Mesenchymal stem cell (in vitro differentiated cells and primary cell): ENCODE data around the gene ROBO1.
A peak's percentile ranks its signal among the peaks of the same experiment; 100 is the strongest.

Experiments
- DNase-seq: peaks from one replicate; pipeline ENCODE4 v3.0.0-alpha.2; 2013
- H2AFZ ChIP-seq: one replicate; pipeline ENCODE4 v1.6.1; 2013; ENCODE audit warnings: low read depth, mild to moderate bottlenecking, control low read depth, inconsistent platforms, low read length, moderate library complexity
- H2AK5ac ChIP-seq: 2 replicates; pipeline ENCODE4 v1.6.1; 2013; ENCODE audit warnings: low read length, moderate library complexity, mild to moderate bottlenecking, inconsistent platforms; ENCODE audit not compliant: severe bottlenecking
- H2BK120ac ChIP-seq: one replicate; pipeline ENCODE4 v1.6.1; 2013; ENCODE audit warnings: low read depth, mild to moderate bottlenecking, inconsistent platforms, low read length, moderate library complexity
- H2BK12ac ChIP-seq, 2 experiments: one replicate each; pipeline ENCODE4 v1.6.1; 2013; ENCODE audit warnings: inconsistent platforms in 2 of 2, low read length in 2 of 2, mild to moderate bottlenecking in 2 of 2, moderate library complexity in 2 of 2, control low read depth in 1 of 2
- H2BK15ac ChIP-seq: one replicate; pipeline ENCODE4 v1.6.1; 2013; ENCODE audit warnings: mild to moderate bottlenecking, low read depth, inconsistent platforms; ENCODE audit not compliant: poor library complexity, severe bottlenecking
- H2BK5ac ChIP-seq: 2 replicates; pipeline ENCODE4 v1.6.1; 2013; ENCODE audit warnings: low read depth, mild to moderate bottlenecking, low read length, control low read depth, inconsistent platforms; ENCODE audit not compliant: poor library complexity, severe bottlenecking
- H3K14ac ChIP-seq, 2 experiments: one replicate each; pipeline ENCODE4 v1.6.1; 2013; ENCODE audit warnings: inconsistent platforms in 2 of 2, low read length in 2 of 2, control low read depth in 1 of 2, mild to moderate bottlenecking in 1 of 2, moderate library complexity in 1 of 2
- H3K18ac ChIP-seq, 2 experiments: one replicate each; pipeline ENCODE4 v1.6.1; 2013; ENCODE audit warnings: inconsistent platforms in 2 of 2, low read length in 2 of 2, control low read depth in 1 of 2, low read depth in 1 of 2, mild to moderate bottlenecking in 1 of 2
- H3K23ac ChIP-seq, 2 experiments: one replicate each; pipeline ENCODE4 v1.6.1; 2013; ENCODE audit warnings: inconsistent platforms in 2 of 2, low read length in 2 of 2, mild to moderate bottlenecking in 2 of 2, moderate library complexity in 2 of 2, control low read depth in 1 of 2
- H3K27ac ChIP-seq: 2 replicates; pipeline ENCODE4 v1.5.1; 2013; ENCODE audit warnings: mild to moderate bottlenecking, moderate library complexity, low read length, control low read depth, inconsistent platforms; ENCODE audit not compliant: poor library complexity, severe bottlenecking
- H3K27me3 ChIP-seq, 2 experiments: 2 replicates each; pipeline versions ENCODE4 v1.6.1 to v1.7.0; 2013; ENCODE audit warnings: low read length in 2 of 2, mild to moderate bottlenecking in 2 of 2, moderate library complexity in 2 of 2, control low read depth in 1 of 2, inconsistent platforms in 1 of 2; ENCODE audit not compliant: control insufficient read depth in 1 of 2, insufficient read depth in 1 of 2
- H3K36me3 ChIP-seq, 2 experiments: 2 replicates each; pipeline versions ENCODE4 v1.6.1 to v1.7.0; 2013; ENCODE audit warnings: low read length in 2 of 2, control low read depth in 1 of 2, inconsistent platforms in 1 of 2, low read depth in 1 of 2, mild to moderate bottlenecking in 1 of 2; ENCODE audit not compliant: insufficient read depth in 2 of 2, control insufficient read depth in 1 of 2
- H3K4ac ChIP-seq, 2 experiments: one replicate each; pipeline ENCODE4 v1.6.1; 2013; ENCODE audit warnings: inconsistent platforms in 2 of 2, low read length in 2 of 2, mild to moderate bottlenecking in 2 of 2, moderate library complexity in 2 of 2, control low read depth in 1 of 2, low read depth in 1 of 2
- H3K4me1 ChIP-seq: 2 replicates; pipeline ENCODE4 v1.6.1; 2013; ENCODE audit warnings: low read depth, low read length, control low read depth; ENCODE audit not compliant: control insufficient read depth, insufficient read depth
- H3K4me2 ChIP-seq: 2 replicates; pipeline ENCODE4 v1.6.1; 2013; ENCODE audit warnings: low read length, mild to moderate bottlenecking, inconsistent platforms; ENCODE audit not compliant: poor library complexity, severe bottlenecking
- H3K4me3 ChIP-seq, 2 experiments: 2 replicates each; pipeline versions ENCODE4 v1.5.1 to v1.7.0; 2013; ENCODE audit warnings: low read length in 2 of 2, mild to moderate bottlenecking in 2 of 2, control low read depth in 1 of 2, low read depth in 1 of 2; ENCODE audit not compliant: insufficient read depth in 1 of 2
- H3K79me1 ChIP-seq: replicated peaks from 2 replicates; pipeline ENCODE4 v1.6.1; 2013; ENCODE audit warnings: mild to moderate bottlenecking, control low read depth, low read length, inconsistent platforms; ENCODE audit not compliant: poor library complexity, severe bottlenecking
- H3K9ac ChIP-seq: 2 replicates; pipeline ENCODE4 v1.7.0; 2013; ENCODE audit warnings: mild to moderate bottlenecking, low read length, moderate library complexity
- H3K9me3 ChIP-seq: 2 replicates; pipeline ENCODE4 v1.7.0; 2013; ENCODE audit warnings: mild to moderate bottlenecking, low read length; ENCODE audit not compliant: control insufficient read depth
- H4K8ac ChIP-seq: one replicate; pipeline ENCODE4 v1.6.1; 2013; ENCODE audit warnings: inconsistent platforms, mild to moderate bottlenecking, low read length, moderate library complexity
- H4K91ac ChIP-seq: one replicate; pipeline ENCODE4 v1.6.1; 2013; ENCODE audit warnings: mild to moderate bottlenecking, low read length, inconsistent platforms
- WGBS: methylation state at CpG from one replicate; pipeline ENCODE4 v1.1.7; 2013; ENCODE audit warnings: mixed read lengths; 5-methylcytosine and 5-hydroxymethylcytosine counted together

ROBO1 gene

GRCh38 chr3:79467721-79468120, 300.1 kb downstream of the ROBO1 start:
- WGBS = 44% methylated on average over 1 of the region's 3 CpGs
- Histone ChIP-seq H3K18ac (no peak overlapping the region), H3K23ac (no peak overlapping the region), H3K4me3 (no peak overlapping the region), H3K9ac (no peak overlapping the region), H4K91ac (no peak overlapping the region), H3K4me2 (no peak overlapping the region), H3K9me3 (no peaks in the 10 kb centered on the region), H2BK15ac (no peak overlapping the region), H2BK12ac (no peak overlapping the region), H3K27ac (no peak overlapping the region), H3K4ac (no peak overlapping the region), H2BK5ac (no peak overlapping the region), H2AK5ac (no peak overlapping the region), H2BK120ac (no peak overlapping the region), H4K8ac (no peak overlapping the region), H3K79me1 (no peaks in the 10 kb centered on the region), H3K14ac (no peak overlapping the region), H3K27me3 (no peaks in the 10 kb centered on the region), H2AFZ (no peak overlapping the region), H3K36me3 (no peaks in the 10 kb centered on the region), H3K4me1 (peaks cover 3% of the 10 kb centered on the region)
- DNase-seq = no peak

DNA sequence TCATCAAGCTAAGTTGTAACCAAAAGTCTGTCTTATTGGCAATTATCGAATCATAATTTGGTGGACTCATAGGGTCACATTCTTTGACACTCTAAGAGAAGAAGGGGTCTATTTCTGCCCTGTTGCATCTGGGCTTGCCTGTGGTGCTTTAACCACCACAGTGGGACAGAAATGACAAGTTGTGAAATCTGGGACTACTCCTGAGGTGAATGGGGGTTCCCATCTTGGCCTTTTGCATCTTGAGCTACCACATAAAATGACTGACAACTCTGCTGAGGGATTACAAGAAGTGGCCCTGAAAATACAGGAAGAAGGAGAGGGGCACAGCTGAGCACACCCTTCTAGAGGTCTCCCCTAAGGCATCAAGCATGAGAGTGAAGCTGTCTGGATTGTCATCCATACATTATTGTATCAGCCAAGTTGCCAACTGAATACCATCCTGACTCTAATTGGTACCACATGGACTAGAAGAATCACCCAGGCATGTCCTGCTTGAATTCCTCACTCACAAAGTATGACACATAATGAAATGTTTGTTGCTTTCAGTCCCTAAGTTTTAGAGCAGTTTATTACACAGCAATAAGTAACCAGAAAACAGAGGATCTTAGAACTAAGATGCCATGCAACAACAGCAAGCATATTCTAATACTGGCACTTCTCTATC, 306.5 kb downstream of the ROBO1 start:
- no peak overlapping the region for H3K27ac ChIP-seq
- no peaks in the 10 kb centered on the region for H3K9me3 ChIP-seq
- no peak overlapping the region for H3K4ac ChIP-seq
- no peak overlapping the region for H3K18ac ChIP-seq
- no peak overlapping the region for H2BK15ac ChIP-seq
- no peak for DNase-seq
- no peaks in the 10 kb centered on the region for H3K27me3 ChIP-seq
- H2BK120ac ChIP-seq = no peak overlapping the region
- H3K4me1 ChIP-seq = peaks cover 3% of the 10 kb centered on the region
- no peaks in the 10 kb centered on the region for H3K79me1 ChIP-seq
- H3K9ac ChIP-seq = no peak overlapping the region
- no peak overlapping the region for H3K4me3 ChIP-seq
- H2AK5ac ChIP-seq = peak overlapping the region; percentile 87
- H2AFZ ChIP-seq = no peak overlapping the region
- H2BK12ac ChIP-seq = no peak overlapping the region
- H3K14ac ChIP-seq = no peak overlapping the region
- WGBS = 88% methylated on average over 1 of the region's 1 CpG
- H3K36me3 ChIP-seq = no peaks in the 10 kb centered on the region
- no peak overlapping the region for H2BK5ac ChIP-seq
- H4K91ac ChIP-seq = no peak overlapping the region
- H3K4me2 ChIP-seq = no peak overlapping the region
- H4K8ac ChIP-seq = no peak overlapping the region
- H3K23ac ChIP-seq = no peak overlapping the region

DNA sequence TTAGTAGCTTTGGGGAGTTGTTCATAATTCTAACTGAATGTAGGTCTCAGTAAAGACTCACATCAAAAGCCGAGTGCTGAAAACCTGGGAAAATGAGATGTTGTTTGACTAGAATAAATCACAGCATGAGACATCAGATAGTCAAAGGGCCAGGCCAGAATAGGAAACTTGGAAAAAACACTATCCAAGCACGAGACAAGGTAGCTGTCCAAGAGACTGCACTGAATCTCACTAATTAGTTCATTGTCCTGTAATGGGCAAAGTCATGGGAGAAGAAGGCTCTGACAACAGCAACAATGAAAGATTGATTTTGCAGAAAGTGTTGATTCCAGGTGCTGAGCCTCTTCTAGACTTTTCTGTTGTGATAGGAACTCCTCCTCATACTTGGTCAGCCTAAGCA, 314.2 kb downstream of the ROBO1 start:
- Histone ChIP-seq H3K4ac (no peak overlapping the region), H3K9me3 (no peaks in the 10 kb centered on the region), H2BK120ac (no peak overlapping the region), H3K9ac (no peak overlapping the region), H4K91ac (no peak overlapping the region), H3K18ac (no peak overlapping the region), H3K4me3 (no peak overlapping the region), H3K14ac (no peak overlapping the region), H2AK5ac (no peak overlapping the region), H3K23ac (no peak overlapping the region), H2AFZ (no peak overlapping the region), H3K27ac (no peak overlapping the region), H3K4me1 (no peaks in the 10 kb centered on the region), H2BK12ac (no peak overlapping the region), H3K27me3 (no peaks in the 10 kb centered on the region), H2BK5ac (no peak overlapping the region), H3K79me1 (no peaks in the 10 kb centered on the region), H3K36me3 (no peaks in the 10 kb centered on the region), H3K4me2 (no peak overlapping the region), H2BK15ac (no peak overlapping the region), H4K8ac (no peak overlapping the region)
- no peak for DNase-seq
- 70% methylated on average over 2 of the region's 2 CpGs for WGBS

DNA sequence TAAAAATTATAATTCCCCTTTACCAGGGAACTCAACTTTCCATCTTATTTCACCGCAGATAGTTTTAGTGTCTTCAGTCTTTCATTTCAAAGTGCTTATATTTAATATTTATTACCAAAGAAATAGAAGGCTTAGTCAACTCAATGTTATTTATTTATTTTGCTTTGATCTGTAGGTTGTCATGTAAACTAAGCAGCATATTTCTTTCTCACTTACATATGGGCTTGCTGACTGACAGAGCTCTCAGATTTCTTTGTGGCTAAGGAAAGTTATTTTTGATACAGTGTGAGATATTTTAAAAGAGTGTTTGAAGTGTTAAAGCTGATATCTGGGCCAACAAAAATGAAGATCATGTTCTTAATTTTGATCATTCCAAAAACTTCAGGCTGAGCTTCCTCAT, 331.4 kb downstream of the ROBO1 start:
- Histone ChIP-seq H3K9ac (no peak overlapping the region), H2AK5ac (no peak overlapping the region), H2BK15ac (no peak overlapping the region), H2BK12ac (no peak overlapping the region), H3K9me3 (no peaks in the 10 kb centered on the region), H3K36me3 (no peaks in the 10 kb centered on the region), H3K4me2 (no peak overlapping the region), H3K79me1 (no peaks in the 10 kb centered on the region), H3K18ac (no peak overlapping the region), H3K4me1 (no peaks in the 10 kb centered on the region), H2BK120ac (no peak overlapping the region), H3K14ac (no peak overlapping the region), H3K4me3 (no peak overlapping the region), H3K4ac (no peak overlapping the region), H4K91ac (no peak overlapping the region), H4K8ac (no peak overlapping the region), H2AFZ (no peak overlapping the region), H3K27me3 (no peaks in the 10 kb centered on the region), H2BK5ac (no peak overlapping the region), H3K27ac (no peak overlapping the region), H3K23ac (no peak overlapping the region)
- no peak for DNase-seq
- no CpG with 5 or more reads among the region's 1 CpG for WGBS
